Activated CD4-positive, alpha-beta T cell treated with anti-CD3 and anti-CD28 coated beads, Interleukin-2, amount 10 ng/mL, durations not matched to agents 7 days and 5 days (primary cell): ENCODE results near the gene ZC2HC1C. TPM values are rescaled to one million over a fixed set of nuclear protein-coding genes. Genes with fewer than 3 reads are reported as not detected.

Source experiments
- CTCF ChIA-PET: fragments of 350-600 bp; sonication (Branson Sonifier 250); formaldehyde crosslinking; loops from one replicate; lab custom pipeline; 2021; ENCODE audit warnings: antibody characterized with exemption; lab: Charles Lee
- POLR2A ChIA-PET: fragments of 350-600 bp; sonication (Branson Sonifier 250); formaldehyde crosslinking; loops from one replicate; lab custom pipeline; 2021; ENCODE audit warnings: antibody characterized with exemption; lab: Charles Lee
- DNase-seq: peaks from one replicate; pipeline ENCODE4 v3.0.0-alpha.2; 2020
- H3K27ac Mint-ChIP-seq: one replicate; pipeline ENCODE4 v1.8.0; 2021; ENCODE audit warnings: mild to moderate bottlenecking, moderate library complexity, mixed read lengths
- H3K27me3 Mint-ChIP-seq: one replicate; pipeline ENCODE4 v1.8.0; 2021; ENCODE audit warnings: mixed read lengths
- H3K36me3 Mint-ChIP-seq: one replicate; pipeline ENCODE4 v1.8.0; 2021; ENCODE audit warnings: low read depth, mixed read lengths
- H3K4me1 Mint-ChIP-seq: one replicate; pipeline ENCODE4 v1.8.0; 2021; ENCODE audit warnings: mixed read lengths
- H3K4me3 Mint-ChIP-seq: one replicate; pipeline ENCODE4 v1.8.0; 2021; ENCODE audit warnings: mild to moderate bottlenecking, moderate library complexity, mixed read lengths
- H3K9me3 Mint-ChIP-seq: one replicate; pipeline ENCODE4 v1.8.0; 2021; ENCODE audit warnings: mixed read lengths
- total RNA-seq, 2 experiments: library from RNA; stranded (reverse); gene quantifications; one replicate each; pipeline ENCODE4 v1.2.3, GENCODE V29; 2021

ZC2HC1C gene, protein sequence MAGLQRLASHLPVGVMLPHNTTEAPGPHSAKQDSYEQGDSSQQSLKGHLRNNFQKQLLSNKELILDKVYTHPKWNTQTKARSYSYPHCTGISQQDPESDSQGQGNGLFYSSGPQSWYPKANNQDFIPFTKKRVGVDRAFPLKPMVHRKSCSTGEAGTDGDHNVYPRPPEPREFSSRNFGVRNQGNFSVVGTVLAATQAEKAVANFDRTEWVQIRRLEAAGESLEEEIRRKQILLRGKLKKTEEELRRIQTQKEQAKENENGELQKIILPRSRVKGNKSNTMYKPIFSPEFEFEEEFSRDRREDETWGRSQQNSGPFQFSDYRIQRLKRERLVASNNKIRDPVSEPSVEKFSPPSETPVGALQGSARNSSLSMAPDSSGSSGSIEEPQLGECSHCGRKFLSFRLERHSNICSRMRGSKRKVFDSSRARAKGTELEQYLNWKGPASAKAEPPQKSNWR
- 1 to 10 TPM; 3.1 to 3.3 TPM for total RNA-seq

GRCh38 chr14:75069121-75069810 is at the start of gene ZC2HC1C:
Gene ZC2HC1C, plus strand, starts transcription at chr14:75069641. Its CDS starts 933 bp downstream, at chr14:75070574.
- H3K27me3 Mint-ChIP-seq, result no peaks in the 10 kb centered on the region
- POLR2A ChIA-PET, result interaction anchor here (0.6 to 0.9 kb wide), 2 partner anchors 9 kb away, joined by 3 read pairs; no protein-coding TSS in a partner anchor
- no peaks in the 10 kb centered on the region for H3K36me3 Mint-ChIP-seq
- peaks cover 21% of the 10 kb centered on the region for H3K4me1 Mint-ChIP-seq
- no peaks in the 10 kb centered on the region for H3K9me3 Mint-ChIP-seq
- CTCF ChIA-PET, result interaction anchor here (0.6 to 1.7 kb wide), 7 partner anchors 7 to 191 kb away, joined by 3 to 5 read pairs (median 4); no protein-coding TSS in a partner anchor
- DNase-seq, result peak; percentile 65
- no peak within 1 kb of the TSS for H3K27ac Mint-ChIP-seq
- no peak within 1 kb of the TSS for H3K4me3 Mint-ChIP-seq

GRCh38 chr14:75022655-75023054 is 46.8 kb upstream of the ZC2HC1C start:
- ChIA-PET CTCF (interaction anchor here (0.8 to 2.4 kb wide), 4 partner anchors 8 to 92 kb away, joined by 3 to 10 read pairs (median 4); no protein-coding TSS in a partner anchor), POLR2A (no interaction called here)
- H3K27me3 Mint-ChIP-seq, result no peaks in the 10 kb centered on the region
- no peaks in the 10 kb centered on the region for H3K9me3 Mint-ChIP-seq
- no peak overlapping the region for H3K27ac Mint-ChIP-seq
- peaks cover 20% of the 10 kb centered on the region for H3K36me3 Mint-ChIP-seq
- no peaks in the 10 kb centered on the region for H3K4me1 Mint-ChIP-seq
- no peak overlapping the region for H3K4me3 Mint-ChIP-seq
- DNase-seq, result no peak

GRCh38 chr14:75023108-75023507 is 46.3 kb upstream of the ZC2HC1C start:
- DNase-seq, result no peak
- Mint-ChIP-seq H3K9me3 (no peaks in the 10 kb centered on the region), H3K4me3 (no peak overlapping the region), H3K36me3 (peaks cover 22% of the 10 kb centered on the region), H3K4me1 (no peaks in the 10 kb centered on the region), H3K27ac (no peak overlapping the region), H3K27me3 (no peaks in the 10 kb centered on the region)
- ChIA-PET CTCF (interaction anchor here (0.8 to 2.4 kb wide), 4 partner anchors 9 to 92 kb away, joined by 3 to 10 read pairs (median 4); no protein-coding TSS in a partner anchor), POLR2A (interaction anchor here (0.6 kb wide), 1 partner anchor 32 kb away, joined by 4 read pairs; no protein-coding TSS in a partner anchor)

DNA sequence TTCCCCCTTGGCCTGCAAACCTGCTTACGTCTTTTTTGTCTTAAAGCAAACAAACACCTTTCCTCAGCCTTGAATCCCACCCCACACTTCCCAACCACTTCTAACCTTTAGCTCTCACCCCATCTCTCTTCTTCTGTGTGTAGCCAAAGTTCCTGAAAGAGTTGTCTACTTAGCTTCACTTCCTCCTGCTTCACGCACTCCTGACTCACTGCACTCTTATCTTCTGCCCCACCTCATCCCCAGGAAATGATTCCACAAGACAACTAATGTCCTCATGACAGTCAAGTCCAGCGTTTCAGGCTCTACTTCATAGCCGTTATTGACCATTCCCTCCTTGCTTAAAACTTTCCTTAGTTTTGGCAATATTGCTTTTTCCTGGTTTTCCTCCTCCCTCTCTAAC is 44.4 kb upstream of the ZC2HC1C start:
- Mint-ChIP-seq H3K36me3 (peaks cover 19% of the 10 kb centered on the region), H3K9me3 (no peaks in the 10 kb centered on the region), H3K4me3 (no peak overlapping the region), H3K27ac (no peak overlapping the region), H3K4me1 (no peaks in the 10 kb centered on the region), H3K27me3 (no peaks in the 10 kb centered on the region)
- CTCF ChIA-PET, result interaction anchor here (1.0 to 1.5 kb wide), 3 partner anchors 10 to 148 kb away, joined by 3 to 4 read pairs (median 4); no protein-coding TSS in a partner anchor
- DNase-seq, result no peak
- POLR2A ChIA-PET, result no interaction called here

DNA sequence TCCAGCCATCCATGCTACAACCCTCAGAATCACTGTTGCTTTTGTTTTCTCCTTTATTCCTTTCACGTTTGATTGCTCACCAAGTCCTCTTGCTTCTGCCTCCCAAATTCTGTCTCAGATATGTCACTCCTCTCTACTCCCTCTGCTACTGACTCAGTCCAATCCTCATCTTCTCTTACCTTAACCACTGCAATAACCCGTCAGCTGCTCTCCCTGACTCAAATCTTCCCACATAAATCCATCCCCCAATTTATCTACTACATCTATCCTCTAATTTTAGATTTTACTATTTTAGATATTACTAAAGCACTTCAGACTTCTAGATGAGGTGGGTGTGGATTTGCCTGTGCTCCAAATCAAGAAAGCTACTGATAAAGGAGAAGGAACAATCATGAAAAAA is 43.6 kb upstream of the ZC2HC1C start:
- Mint-ChIP-seq H3K4me3 (no peak overlapping the region), H3K9me3 (no peaks in the 10 kb centered on the region), H3K36me3 (peaks cover 17% of the 10 kb centered on the region), H3K4me1 (no peaks in the 10 kb centered on the region), H3K27ac (no peak overlapping the region), H3K27me3 (no peaks in the 10 kb centered on the region)
- no peak for DNase-seq
- ChIA-PET CTCF (interaction anchor here (0.7 to 1.5 kb wide), 4 partner anchors 10 to 148 kb away, joined by 4 read pairs; no protein-coding TSS in a partner anchor), POLR2A (no interaction called here)

GRCh38 chr14:75030147-75030546 is 39.3 kb upstream of the ZC2HC1C start:
- Mint-ChIP-seq H3K4me3 (no peak overlapping the region), H3K27ac (no peak overlapping the region), H3K36me3 (peaks cover 14% of the 10 kb centered on the region), H3K9me3 (no peaks in the 10 kb centered on the region), H3K27me3 (no peaks in the 10 kb centered on the region), H3K4me1 (no peaks in the 10 kb centered on the region)
- CTCF ChIA-PET, result interaction anchor here (0.6 to 0.7 kb wide), 2 partner anchors 41 to 48 kb away, joined by 3 read pairs; no protein-coding TSS in a partner anchor
- DNase-seq, result no peak
- POLR2A ChIA-PET, result no interaction called here

DNA sequence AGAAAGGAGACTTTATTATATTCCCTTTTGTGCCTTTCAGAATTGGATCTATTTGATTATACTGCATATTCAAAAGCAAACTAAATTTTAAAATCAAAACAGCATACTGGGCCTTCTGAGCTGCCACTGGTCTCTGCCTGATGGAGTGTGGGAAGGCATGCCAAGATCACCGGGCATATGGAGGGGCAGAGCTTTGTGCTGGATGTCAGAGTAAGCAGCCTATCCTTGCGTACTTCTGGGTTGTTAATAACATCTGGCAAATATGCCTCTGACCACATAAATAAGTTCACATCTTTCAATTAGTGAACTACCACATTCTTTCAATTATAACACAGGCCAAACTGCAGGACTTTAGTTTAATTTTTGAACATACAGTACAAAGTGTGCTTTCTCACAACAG is 36.5 kb upstream of the ZC2HC1C start:
- Mint-ChIP-seq H3K27ac (no peak overlapping the region), H3K36me3 (peaks cover 17% of the 10 kb centered on the region), H3K27me3 (no peaks in the 10 kb centered on the region), H3K9me3 (no peaks in the 10 kb centered on the region), H3K4me1 (no peaks in the 10 kb centered on the region), H3K4me3 (no peak overlapping the region)
- CTCF ChIA-PET, result no interaction called here
- DNase-seq, result no peak
- POLR2A ChIA-PET, result no interaction called here

DNA sequence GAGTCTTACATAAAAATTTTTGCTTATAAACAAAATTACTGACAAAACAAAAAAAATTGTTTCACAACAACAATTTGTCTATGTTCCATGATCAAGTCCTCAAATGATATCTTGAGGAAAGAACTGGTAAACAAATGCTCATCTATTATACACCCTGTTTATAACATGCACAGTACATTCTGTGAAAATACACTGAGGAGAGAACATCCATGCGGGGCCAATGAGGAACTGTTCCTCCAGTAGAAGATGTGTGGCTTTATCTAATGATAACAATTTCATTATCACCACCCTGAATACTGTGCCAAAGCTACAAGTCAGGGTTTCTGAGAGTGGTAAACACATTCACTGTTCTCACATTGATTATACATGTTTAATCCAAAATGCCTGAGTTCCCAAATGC is 28.9 kb upstream of the ZC2HC1C start:
- POLR2A ChIA-PET, result no interaction called here
- no peak overlapping the region for H3K4me3 Mint-ChIP-seq
- H3K27ac Mint-ChIP-seq, result no peak overlapping the region
- H3K4me1 Mint-ChIP-seq, result peaks cover 14% of the 10 kb centered on the region
- no peaks in the 10 kb centered on the region for H3K27me3 Mint-ChIP-seq
- peaks cover 15% of the 10 kb centered on the region for H3K36me3 Mint-ChIP-seq
- no peak for DNase-seq
- no peaks in the 10 kb centered on the region for H3K9me3 Mint-ChIP-seq
- CTCF ChIA-PET, result interaction anchor here (1.1 kb wide), 1 partner anchor 22 kb away, joined by 3 read pairs; no protein-coding TSS in a partner anchor

DNA sequence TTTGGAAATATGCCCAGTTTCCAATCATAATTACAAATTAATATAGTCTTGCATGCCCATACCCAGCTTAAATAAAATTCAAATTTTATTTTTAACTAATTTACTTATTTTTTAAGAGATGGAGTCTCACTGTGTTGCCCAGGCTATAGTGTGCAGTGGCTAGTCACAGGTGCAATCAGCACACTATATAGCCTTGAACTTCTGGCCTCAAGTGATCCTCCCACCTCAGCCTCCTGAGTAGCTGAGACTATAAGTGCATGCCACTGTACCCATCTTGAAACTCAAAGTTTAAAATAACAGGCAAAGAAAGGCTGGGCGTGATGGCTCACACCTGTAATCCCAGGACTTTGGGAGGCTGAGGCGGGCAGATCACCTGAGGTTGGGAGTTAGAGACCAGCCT is 28.5 kb upstream of the ZC2HC1C start:
- H3K4me1 Mint-ChIP-seq, result peaks cover 16% of the 10 kb centered on the region
- H3K4me3 Mint-ChIP-seq, result no peak overlapping the region
- H3K27me3 Mint-ChIP-seq, result no peaks in the 10 kb centered on the region
- peaks cover 15% of the 10 kb centered on the region for H3K36me3 Mint-ChIP-seq
- ChIA-PET CTCF (no interaction called here), POLR2A (no interaction called here)
- H3K9me3 Mint-ChIP-seq, result no peaks in the 10 kb centered on the region
- no peak for DNase-seq
- no peak overlapping the region for H3K27ac Mint-ChIP-seq

DNA sequence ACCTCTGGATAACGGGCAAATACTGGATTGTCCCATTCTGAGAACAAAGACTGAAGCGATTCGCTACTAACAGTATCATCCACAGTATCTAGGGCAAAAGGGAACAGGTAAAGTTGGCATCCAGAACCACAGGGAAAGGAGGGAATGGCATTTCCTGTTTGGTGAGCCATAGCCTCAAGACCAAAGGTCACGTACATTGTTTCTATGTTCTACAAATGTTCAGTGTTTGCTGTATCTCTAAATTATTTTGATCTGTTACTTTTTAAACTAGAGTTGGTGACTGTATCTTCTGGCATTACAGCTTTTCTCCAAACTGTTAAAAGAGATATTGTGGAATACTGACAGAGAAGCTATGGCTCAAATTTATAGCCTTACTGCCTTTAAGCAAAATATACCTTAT is 27.8 kb upstream of the ZC2HC1C start:
- Mint-ChIP-seq H3K9me3 (no peaks in the 10 kb centered on the region), H3K4me3 (no peak overlapping the region), H3K27ac (no peak overlapping the region), H3K4me1 (peaks cover 19% of the 10 kb centered on the region), H3K36me3 (peaks cover 15% of the 10 kb centered on the region), H3K27me3 (no peaks in the 10 kb centered on the region)
- ChIA-PET CTCF (no interaction called here), POLR2A (no interaction called here)
- no peak for DNase-seq

DNA sequence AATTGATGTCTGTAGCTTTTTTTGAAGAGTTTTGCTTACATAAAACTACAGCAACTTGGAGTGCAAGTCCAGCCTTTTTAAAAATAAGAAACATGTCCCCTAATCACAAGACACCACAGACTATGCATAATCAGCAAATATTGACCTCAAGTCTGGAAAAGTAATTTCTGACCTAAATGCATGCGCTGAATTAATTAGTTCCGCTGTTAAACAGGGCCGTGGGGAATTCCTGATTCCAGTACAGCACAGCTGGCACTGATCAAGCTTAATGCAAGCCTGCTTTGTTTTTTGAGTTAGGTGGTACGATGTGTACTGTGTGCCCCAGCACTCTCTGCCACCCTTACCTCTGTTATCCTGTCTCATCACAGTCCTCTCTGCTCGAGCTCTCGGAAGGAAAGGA is 27.4 kb upstream of the ZC2HC1C start:
- Mint-ChIP-seq H3K4me3 (no peak overlapping the region), H3K27ac (no peak overlapping the region), H3K36me3 (peaks cover 17% of the 10 kb centered on the region), H3K9me3 (no peaks in the 10 kb centered on the region), H3K27me3 (no peaks in the 10 kb centered on the region), H3K4me1 (peaks cover 23% of the 10 kb centered on the region)
- CTCF ChIA-PET, result no interaction called here
- POLR2A ChIA-PET, result interaction anchor here (0.7 kb wide), 1 partner anchor 20 kb away, joined by 4 read pairs; no protein-coding TSS in a partner anchor
- no peak for DNase-seq

- H3K27ac Mint-ChIP-seq, result no peak overlapping the region
- no peaks in the 10 kb centered on the region for H3K27me3 Mint-ChIP-seq
- ChIA-PET CTCF (no interaction called here), POLR2A (no interaction called here)
- peaks cover 25% of the 10 kb centered on the region for H3K36me3 Mint-ChIP-seq
- H3K4me1 Mint-ChIP-seq, result peaks cover 35% of the 10 kb centered on the region
- H3K9me3 Mint-ChIP-seq, result no peaks in the 10 kb centered on the region
- no peak overlapping the region for H3K4me3 Mint-ChIP-seq
- DNase-seq, result no peak
Observed at GRCh38 chr14:75044322-75044721, 25.1 kb upstream of the ZC2HC1C start.
